ENCODE measurements around the gene HSD11B1.

HSD11B1 gene

GRCh38 chr1:209759829-209760359 lies 55.2 kb downstream of the HSD11B1 start:
- H3K27ac Mint-ChIP-seq = peak overlapping the region; percentile 73
- H3K36me3 Mint-ChIP-seq (ENCODE audit: low read depth) = peaks cover 63% of the 10 kb centered on the region
- H3K9me3 Mint-ChIP-seq = no peaks in the 10 kb centered on the region
- intact Hi-C loops (cut with micrococcal nuclease) = no loop called here
- H3K4me3 Mint-ChIP-seq = peak overlapping the region; percentile 2
- no peaks in the 10 kb centered on the region for H3K27me3 Mint-ChIP-seq
- peaks cover 93% of the 10 kb centered on the region for H3K4me1 Mint-ChIP-seq (ENCODE audit: low read depth)

- intact Hi-C loops (cut with micrococcal nuclease) = no loop called here
- Mint-ChIP-seq H3K36me3 (ENCODE audit: low read depth) (peaks cover 75% of the 10 kb centered on the region), H3K27ac (peak overlapping the region; percentile 73), H3K27me3 (no peaks in the 10 kb centered on the region), H3K4me1 (ENCODE audit: low read depth) (peaks cover 89% of the 10 kb centered on the region), H3K9me3 (no peaks in the 10 kb centered on the region), H3K4me3 (no peak overlapping the region)
These were observed 56.5 kb downstream of the HSD11B1 start for GRCh38 chr1:209761011-209761635.

GRCh38 chr1:209766051-209766450 lies 61.4 kb downstream of the HSD11B1 start:
- Mint-ChIP-seq H3K27ac (no peak overlapping the region), H3K27me3 (no peaks in the 10 kb centered on the region), H3K4me3 (no peak overlapping the region), H3K4me1 (ENCODE audit: low read depth) (peaks cover 49% of the 10 kb centered on the region), H3K36me3 (ENCODE audit: low read depth) (peaks cover 69% of the 10 kb centered on the region), H3K9me3 (no peaks in the 10 kb centered on the region)
- intact Hi-C loops (cut with micrococcal nuclease) = no loop called here

- Mint-ChIP-seq H3K27me3 (no peaks in the 10 kb centered on the region), H3K27ac (no peak overlapping the region), H3K36me3 (ENCODE audit: low read depth) (peaks cover 61% of the 10 kb centered on the region), H3K9me3 (no peaks in the 10 kb centered on the region), H3K4me3 (no peak overlapping the region), H3K4me1 (ENCODE audit: low read depth) (peaks cover 39% of the 10 kb centered on the region)
- intact Hi-C loops (cut with micrococcal nuclease) = no loop called here
These were observed 62.5 kb downstream of the HSD11B1 start for GRCh38 chr1:209767096-209767495.

GRCh38 chr1:209767706-209768105 lies 63.1 kb downstream of the HSD11B1 start:
- Mint-ChIP-seq H3K27ac (no peak overlapping the region), H3K27me3 (no peaks in the 10 kb centered on the region), H3K9me3 (no peaks in the 10 kb centered on the region), H3K36me3 (ENCODE audit: low read depth) (peaks cover 55% of the 10 kb centered on the region), H3K4me3 (no peak overlapping the region), H3K4me1 (ENCODE audit: low read depth) (peaks cover 32% of the 10 kb centered on the region)
- intact Hi-C loops (cut with micrococcal nuclease) = no loop called here

- peaks cover 32% of the 10 kb centered on the region for H3K4me1 Mint-ChIP-seq (ENCODE audit: low read depth)
- peaks cover 55% of the 10 kb centered on the region for H3K36me3 Mint-ChIP-seq (ENCODE audit: low read depth)
These were observed 63.7 kb downstream of the HSD11B1 start for GRCh38 chr1:209768354-209768774.

GRCh38 chr1:209769171-209769904 lies 64.7 kb downstream of the HSD11B1 start:
- Mint-ChIP-seq H3K9me3 (no peaks in the 10 kb centered on the region), H3K27me3 (no peaks in the 10 kb centered on the region), H3K36me3 (ENCODE audit: low read depth) (peaks cover 47% of the 10 kb centered on the region), H3K27ac (no peak overlapping the region), H3K4me1 (ENCODE audit: low read depth) (peaks cover 36% of the 10 kb centered on the region), H3K4me3 (peak overlapping the region; percentile 11)
- intact Hi-C loops (cut with micrococcal nuclease) = no loop called here

More at GRCh38 chr1:209768354-209768774, 63.7 kb downstream of the HSD11B1 start:
- Mint-ChIP-seq H3K9me3 (no peaks in the 10 kb centered on the region), H3K27me3 (no peaks in the 10 kb centered on the region), H3K4me3 (peak overlapping the region; percentile 51), H3K27ac (no peak overlapping the region)
- intact Hi-C loops (cut with micrococcal nuclease) = no loop called here

- Mint-ChIP-seq H3K4me1 (ENCODE audit: low read depth) (peaks cover 39% of the 10 kb centered on the region), H3K36me3 (ENCODE audit: low read depth) (peaks cover 44% of the 10 kb centered on the region), H3K4me3 (no peak overlapping the region), H3K27ac (no peak overlapping the region), H3K9me3 (no peaks in the 10 kb centered on the region), H3K27me3 (no peaks in the 10 kb centered on the region)
- intact Hi-C loops (cut with micrococcal nuclease) = loop anchor here (1.0 kb wide), 1 partner anchor 14 kb away; the partner anchor contains the start of gene C1orf74
These were observed 65.3 kb downstream of the HSD11B1 start for GRCh38 chr1:209769971-209770370.

GRCh38 chr1:209770636-209771415 lies 66.2 kb downstream of the HSD11B1 start:
- peaks cover 43% of the 10 kb centered on the region for H3K4me1 Mint-ChIP-seq (ENCODE audit: low read depth)
- H3K27me3 Mint-ChIP-seq = no peaks in the 10 kb centered on the region
- peaks cover 44% of the 10 kb centered on the region for H3K36me3 Mint-ChIP-seq (ENCODE audit: low read depth)
- H3K4me3 Mint-ChIP-seq = no peak overlapping the region
- no peaks in the 10 kb centered on the region for H3K9me3 Mint-ChIP-seq
- no peak overlapping the region for H3K27ac Mint-ChIP-seq
- intact Hi-C loops (cut with micrococcal nuclease) = loop anchor here (1.0 kb wide), 1 partner anchor 13 kb away; the partner anchor contains the start of gene C1orf74

GRCh38 chr1:209772126-209772525 lies 67.5 kb downstream of the HSD11B1 start:
- H3K4me3 Mint-ChIP-seq = no peak overlapping the region
- H3K4me1 Mint-ChIP-seq (ENCODE audit: low read depth) = peaks cover 34% of the 10 kb centered on the region
- H3K27me3 Mint-ChIP-seq = no peaks in the 10 kb centered on the region
- H3K9me3 Mint-ChIP-seq = no peaks in the 10 kb centered on the region
- H3K27ac Mint-ChIP-seq = no peak overlapping the region
- intact Hi-C loops (cut with micrococcal nuclease) = no loop called here
- peaks cover 40% of the 10 kb centered on the region for H3K36me3 Mint-ChIP-seq (ENCODE audit: low read depth)

GRCh38 chr1:209774592-209774991 lies 69.9 kb downstream of the HSD11B1 start:
- Mint-ChIP-seq H3K9me3 (no peaks in the 10 kb centered on the region), H3K27ac (peak overlapping the region; percentile 74), H3K36me3 (ENCODE audit: low read depth) (peaks cover 53% of the 10 kb centered on the region), H3K4me1 (ENCODE audit: low read depth) (peaks cover 38% of the 10 kb centered on the region), H3K27me3 (no peaks in the 10 kb centered on the region), H3K4me3 (no peak overlapping the region)
- intact Hi-C loops (cut with micrococcal nuclease) = no loop called here

- Mint-ChIP-seq H3K4me1 (ENCODE audit: low read depth) (peaks cover 38% of the 10 kb centered on the region), H3K36me3 (ENCODE audit: low read depth) (peaks cover 63% of the 10 kb centered on the region), H3K27ac (peak overlapping the region; percentile 74), H3K4me3 (no peak overlapping the region), H3K27me3 (no peaks in the 10 kb centered on the region), H3K9me3 (no peaks in the 10 kb centered on the region)
- intact Hi-C loops (cut with micrococcal nuclease) = no loop called here
These were observed 71.0 kb downstream of the HSD11B1 start for GRCh38 chr1:209775678-209776077.

GRCh38 chr1:209777587-209777986 lies 72.9 kb downstream of the HSD11B1 start:
- Mint-ChIP-seq H3K4me1 (ENCODE audit: low read depth) (peaks cover 38% of the 10 kb centered on the region), H3K4me3 (no peak overlapping the region), H3K27me3 (no peaks in the 10 kb centered on the region), H3K27ac (peak overlapping the region; percentile 54), H3K36me3 (ENCODE audit: low read depth) (peaks cover 72% of the 10 kb centered on the region), H3K9me3 (no peaks in the 10 kb centered on the region)
- intact Hi-C loops (cut with micrococcal nuclease) = no loop called here

- intact Hi-C loops (cut with micrococcal nuclease) = no loop called here
- Mint-ChIP-seq H3K27me3 (no peaks in the 10 kb centered on the region), H3K9me3 (no peaks in the 10 kb centered on the region), H3K27ac (no peak overlapping the region), H3K4me3 (no peak overlapping the region), H3K36me3 (ENCODE audit: low read depth) (peaks cover 68% of the 10 kb centered on the region), H3K4me1 (ENCODE audit: low read depth) (peaks cover 35% of the 10 kb centered on the region)
These were observed 73.5 kb downstream of the HSD11B1 start for GRCh38 chr1:209778102-209778501.
